Liver (tissue), 9 donors: ENCODE measurements around the gene BATF. TPM values are rescaled to one million over a fixed set of nuclear protein-coding genes. Genes with fewer than 3 reads are reported as not detected.

Source experiments
- DNase-seq: peaks from one replicate; pipeline ENCODE4 v3.0.0-alpha.2; 2017; ENCODE audit warnings: low spot score
- H3K27ac ChIP-seq, 2 donors: one replicate each; pipeline ENCODE4 v1.7.0; 2013; ENCODE audit warnings: inconsistent platforms in 2 of 2, low read length in 2 of 2, control low read depth in 1 of 2, low read depth in 1 of 2, mild to moderate bottlenecking in 1 of 2
- H3K27me3 ChIP-seq, 4 donors: one replicate each; pipeline versions ENCODE4 v1.6.1 to v1.7.0; 2013; ENCODE audit warnings: low read length in 3 of 4, inconsistent platforms in 1 of 4, mild to moderate bottlenecking in 1 of 4, moderate library complexity in 1 of 4; ENCODE audit not compliant: control insufficient read depth in 4 of 4, insufficient read depth in 4 of 4
- H3K36me3 ChIP-seq, 4 donors: one replicate each; pipeline versions ENCODE4 v1.6.1 to v1.7.0; 2013; ENCODE audit warnings: low read length in 3 of 4, mild to moderate bottlenecking in 3 of 4, low read depth in 1 of 4, moderate library complexity in 1 of 4; ENCODE audit not compliant: control insufficient read depth in 4 of 4, insufficient read depth in 3 of 4
- H3K4me1 ChIP-seq, 4 donors: one replicate each; pipeline versions ENCODE4 v1.6.1 to v1.7.0; 2013; ENCODE audit warnings: low read length in 3 of 4, mild to moderate bottlenecking in 3 of 4, moderate library complexity in 1 of 4; ENCODE audit not compliant: control insufficient read depth in 4 of 4, insufficient read depth in 4 of 4
- H3K4me3 ChIP-seq, 3 donors: one replicate each; pipeline versions ENCODE4 v1.6.1 to v1.7.0; 2013; ENCODE audit warnings: low read length in 3 of 3, control low read depth in 1 of 3, low read depth in 1 of 3, mild to moderate bottlenecking in 1 of 3
- H3K9ac ChIP-seq, 2 donors: one replicate each; pipeline ENCODE4 v1.7.0; 2013; ENCODE audit warnings: low read length in 2 of 2, mild to moderate bottlenecking in 2 of 2, moderate library complexity in 2 of 2, control low read depth in 1 of 2, low read depth in 1 of 2
- H3K9me3 ChIP-seq, 4 donors: one replicate each; pipeline versions ENCODE4 v1.6.1 to v1.7.0; 2013; ENCODE audit warnings: low read length in 3 of 4; ENCODE audit not compliant: control insufficient read depth in 4 of 4
- NR2F2 ChIP-seq: IDR thresholded peaks from 2 replicates; pipeline ENCODE4 v1.6.1; 2016; ENCODE audit warnings: antibody characterized with exemption
- RAD21 ChIP-seq, 2 donors: IDR thresholded peaks; 2 replicates each; pipeline ENCODE4 v1.6.1; 2016; ENCODE audit warnings: antibody characterized with exemption in 2 of 2, mild to moderate bottlenecking in 2 of 2
- REST ChIP-seq: IDR thresholded peaks from 2 replicates; pipeline ENCODE4 v1.6.1; 2016; ENCODE audit warnings: antibody characterized with exemption, mild to moderate bottlenecking
- YY1 ChIP-seq: IDR thresholded peaks from 2 replicates; pipeline ENCODE4 v1.6.1; 2016; ENCODE audit warnings: antibody characterized with exemption, mild to moderate bottlenecking
- ZBTB33 ChIP-seq: IDR thresholded peaks from 2 replicates; pipeline ENCODE4 v1.6.1; 2016; ENCODE audit warnings: antibody characterized with exemption
- WGBS: extraction: QIAGEN DNeasy Blood & Tissue Kit; methylation state at CpG from one replicate; pipeline ENCODE4 v1.1.7; 2013; 5-methylcytosine and 5-hydroxymethylcytosine counted together
- polyA plus RNA-seq, 2 donors: library from polyadenylated mRNA; stranded (reverse) in 1 of 2; unstranded in 1 of 2; fragments of 200-250 nt in 1 of 2; fragments of >200 nt in 1 of 2; fragmentation: Nextera tagmentation in 1 of 2; extraction: Ambion mirVana in 1 of 2; gene quantifications; one replicate each; pipeline versions ENCODE4 v1.2.1 to v1.2.3, GENCODE V29; 2013 to 2015
- total RNA-seq, 2 donors: library from RNA; depleted of rRNA; stranded (reverse); fragments of >200 nt; gene quantifications; one replicate each; pipeline ENCODE4 v1.2.3, GENCODE V29; 2014
- donor health status: healthy.
- donor health status: healthy.
- donor health status: healthy.
- donor health status: healthy.
- donor health status: healthy.

Gene BATF
- total and polyA plus RNA-seq, 4 donors = 0.77 to 2.1 (median 1.0) TPM

- Histone ChIP-seq H3K27ac (peak overlapping the region; percentile 89 to 96), H3K4me1 (peaks cover 3 to 37% (median 25%) of the 10 kb centered on the region in 4 donors), H3K27me3 (no peaks in the 10 kb centered on the region), H3K4me3 (peak overlapping the region; percentile 68 to 99 (median 73)), H3K36me3 (no peaks in the 10 kb centered on the region), H3K9me3 (no peaks in the 10 kb centered on the region), H3K9ac (peak overlapping the region; percentile 60 to 66)
- 13% methylated on average over 21 of the region's 21 CpGs for WGBS
- TF ChIP-seq YY1 = no peak
- peak in 1 of 2 donors; percentile 40 for TF ChIP-seq RAD21 (IDR thresholded peaks at IDR 0.05)
- no peak for DNase-seq
Observed at GRCh38 chr14:75578786-75579337, 56.6 kb downstream of the BATF start.

- peak overlapping the region; percentile 89 to 96 for H3K27ac ChIP-seq
Observed at GRCh38 chr14:75579338-75579864, 57.1 kb downstream of the BATF start.

More at GRCh38 chr14:75579338-75579864, 57.1 kb downstream of the BATF start:
- DNase-seq = no peak
- no peaks in the 10 kb centered on the region for H3K9me3 ChIP-seq
- H3K4me1 ChIP-seq = peaks cover 3 to 37% (median 25%) of the 10 kb centered on the region in 4 donors
- 30% methylated on average over 13 of the region's 13 CpGs for WGBS
- peak overlapping the region; percentile 60 to 66 for H3K9ac ChIP-seq
- no peaks in the 10 kb centered on the region for H3K27me3 ChIP-seq
- TF ChIP-seq ZBTB33 (no peak), REST (peak; percentile 16), NR2F2 (no peak)
- H3K36me3 ChIP-seq = no peaks in the 10 kb centered on the region
- H3K4me3 ChIP-seq = peak overlapping the region; percentile 68 to 99 (median 73)
